Lower leg skin (tissue), 3 donors: ENCODE data around the gene EPHA10.

ENCODE experiments used
- CTCF ChIP-seq, 3 donors: fragments of 450-650 bp; IDR thresholded peaks; one replicate each; pipeline ENCODE4 v1.5.1; 2016; ENCODE audit warnings: antibody characterized with exemption in 3 of 3, mild to moderate bottlenecking in 3 of 3, moderate library complexity in 2 of 3
- POLR2A ChIP-seq, 2 donors: fragments of 450-650 bp; IDR thresholded peaks; one replicate each; pipeline ENCODE4 v1.6.1; 2016 to 2017; ENCODE audit warnings: antibody characterized with exemption in 2 of 2, mild to moderate bottlenecking in 1 of 2, moderate library complexity in 1 of 2

DNA sequence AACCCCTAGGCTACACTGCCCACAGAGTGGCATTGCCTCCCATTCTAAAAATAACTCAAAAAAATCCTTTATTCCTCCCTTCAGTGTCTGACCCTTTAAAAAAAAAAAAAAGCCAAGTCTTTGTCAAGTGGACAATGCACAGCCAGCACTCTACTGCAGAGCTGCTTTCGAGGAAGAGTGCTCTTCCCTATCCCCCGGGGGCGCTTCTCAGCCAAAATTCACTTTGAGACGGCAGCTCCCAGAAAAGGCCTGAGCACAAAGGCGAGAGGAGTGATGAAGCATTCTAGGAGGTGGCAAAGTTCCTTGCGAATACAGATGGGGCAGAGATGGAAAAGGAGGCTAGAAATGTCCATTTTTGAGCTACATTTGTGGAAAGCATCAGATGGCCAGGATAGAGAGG is 23.3 kb downstream of the EPHA10 start:
- TF ChIP-seq CTCF (IDR thresholded peaks at IDR 0.05) (no peak), POLR2A (IDR thresholded peaks at IDR 0.05) (no peak)
